HUDEP-2 (cell line): ENCODE measurements around the gene MADD.

ENCODE experiments used
- DNase-seq, 76 experiments: peaks; one replicate each; lab custom pipeline; 2025; ENCODE audit not compliant: unreplicated experiment in 76 of 76; lab: John Stamatoyannopoulos, UW

MADD gene

GRCh38 chr11:47353978-47354774, 84.2 kb downstream of the MADD start:
- no peak for DNase-seq

GRCh38 chr11:47354913-47355282, 85.0 kb downstream of the MADD start:
- DNase-seq: no peak

GRCh38 chr11:47355283-47356128, 85.6 kb downstream of the MADD start:
- peak in 52 of 76 experiments; percentile 6 to 61 (median 37) for DNase-seq

GRCh38 chr11:47356129-47356997, 86.4 kb downstream of the MADD start:
- no peak for DNase-seq

GRCh38 chr11:47356998-47357329, 87.0 kb downstream of the MADD start:
- DNase-seq: no peak

- no peak for DNase-seq
Measured at GRCh38 chr11:47357985-47358730, 88.2 kb downstream of the MADD start.

GRCh38 chr11:47358731-47359051, 88.8 kb downstream of the MADD start:
- no peak for DNase-seq

- DNase-seq: no peak
Measured at GRCh38 chr11:47359162-47359561, 89.2 kb downstream of the MADD start.

- no peak for DNase-seq
Measured at GRCh38 chr11:47359586-47359985, 89.7 kb downstream of the MADD start.

- no peak for DNase-seq
Measured at GRCh38 chr11:47360341-47360740, 90.4 kb downstream of the MADD start.

- DNase-seq: no peak
Measured at GRCh38 chr11:47361419-47361818, 91.5 kb downstream of the MADD start.

GRCh38 chr11:47366020-47366490, 96.1 kb downstream of the MADD start:
- DNase-seq: no peak

- peak in 2 of 76 experiments; percentile 8 to 10 for DNase-seq
Measured at GRCh38 chr11:47369676-47370075, 99.7 kb downstream of the MADD start.

GRCh38 chr11:47372422-47372821, 102.5 kb downstream of the MADD start:
- no peak for DNase-seq

- DNase-seq: peak in 67 of 76 experiments; percentile 8 to 81 (median 59)
Measured at GRCh38 chr11:47373876-47374719, 104.2 kb downstream of the MADD start.

GRCh38 chr11:47374720-47375019, 104.7 kb downstream of the MADD start:
- DNase-seq: no peak

- no peak for DNase-seq
Measured at GRCh38 chr11:47375020-47375419, 105.1 kb downstream of the MADD start.

GRCh38 chr11:47375546-47376085, 105.7 kb downstream of the MADD start:
- no peak for DNase-seq

GRCh38 chr11:47376107-47376524, 106.2 kb downstream of the MADD start:
- peak in 1 of 76 experiments; percentile 3 for DNase-seq
